GM10266 (cell line): ENCODE results near the gene OR56A4.

Source experiments
- DNase-seq: peaks from one replicate; pipeline ENCODE4 v3.0.0; 2012; ENCODE audit errors: extremely low spot score
- TF ChIP-seq, protein P1 (sequence below): IDR thresholded peaks from 2 replicates; pipeline ENCODE4 v1.5.1; 2012; ENCODE audit warnings: mild to moderate bottlenecking, low read depth; ENCODE audit not compliant: control insufficient read depth, insufficient read depth; ENCODE audit errors: missing control alignments

OR56A4 gene

DNA sequence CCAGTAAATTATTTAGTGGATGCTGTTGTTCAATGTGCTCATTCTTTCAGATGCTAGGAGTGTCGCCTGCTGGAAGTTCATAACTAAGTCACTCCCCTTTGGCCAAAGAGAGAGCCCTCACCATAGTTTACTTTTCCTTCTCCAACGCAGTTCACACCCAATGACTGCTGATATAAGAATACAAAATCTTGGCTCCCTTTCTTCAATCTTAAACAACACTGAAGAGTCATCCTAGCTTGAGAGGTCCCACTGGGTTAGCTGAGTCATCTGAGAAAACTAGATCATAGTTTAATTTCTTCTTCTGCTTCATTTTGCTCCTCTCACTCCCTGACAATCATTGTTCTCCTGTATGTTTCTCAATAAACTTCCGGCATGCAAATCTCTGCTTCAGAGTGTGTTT, 14.6 kb downstream of the OR56A4 start:
- TF ChIP-seq, protein P1, sequence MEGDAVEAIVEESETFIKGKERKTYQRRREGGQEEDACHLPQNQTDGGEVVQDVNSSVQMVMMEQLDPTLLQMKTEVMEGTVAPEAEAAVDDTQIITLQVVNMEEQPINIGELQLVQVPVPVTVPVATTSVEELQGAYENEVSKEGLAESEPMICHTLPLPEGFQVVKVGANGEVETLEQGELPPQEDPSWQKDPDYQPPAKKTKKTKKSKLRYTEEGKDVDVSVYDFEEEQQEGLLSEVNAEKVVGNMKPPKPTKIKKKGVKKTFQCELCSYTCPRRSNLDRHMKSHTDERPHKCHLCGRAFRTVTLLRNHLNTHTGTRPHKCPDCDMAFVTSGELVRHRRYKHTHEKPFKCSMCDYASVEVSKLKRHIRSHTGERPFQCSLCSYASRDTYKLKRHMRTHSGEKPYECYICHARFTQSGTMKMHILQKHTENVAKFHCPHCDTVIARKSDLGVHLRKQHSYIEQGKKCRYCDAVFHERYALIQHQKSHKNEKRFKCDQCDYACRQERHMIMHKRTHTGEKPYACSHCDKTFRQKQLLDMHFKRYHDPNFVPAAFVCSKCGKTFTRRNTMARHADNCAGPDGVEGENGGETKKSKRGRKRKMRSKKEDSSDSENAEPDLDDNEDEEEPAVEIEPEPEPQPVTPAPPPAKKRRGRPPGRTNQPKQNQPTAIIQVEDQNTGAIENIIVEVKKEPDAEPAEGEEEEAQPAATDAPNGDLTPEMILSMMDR: no peak
- no peak for DNase-seq

DNA sequence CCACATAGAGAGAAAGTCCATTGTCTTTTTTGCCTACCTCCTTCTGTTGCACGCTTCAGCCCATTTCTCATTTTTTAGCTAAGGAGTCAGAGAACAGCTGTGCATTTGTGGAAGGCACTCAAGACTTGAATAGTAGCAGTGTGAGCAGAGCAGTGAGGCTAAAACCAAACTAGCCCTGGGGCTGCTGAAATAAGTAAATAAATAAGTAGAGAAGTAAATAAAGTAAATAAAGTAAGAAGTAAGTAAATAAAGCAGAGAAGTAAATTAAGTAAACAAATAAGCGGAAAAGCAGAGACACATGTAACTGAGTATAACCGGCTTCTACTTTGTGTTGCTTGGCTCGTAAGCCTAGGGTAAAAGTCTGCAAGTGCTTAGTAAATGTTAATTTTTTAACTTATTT, 17.5 kb downstream of the OR56A4 start:
- TF ChIP-seq, protein P1: no peak
- DNase-seq: no peak

DNA sequence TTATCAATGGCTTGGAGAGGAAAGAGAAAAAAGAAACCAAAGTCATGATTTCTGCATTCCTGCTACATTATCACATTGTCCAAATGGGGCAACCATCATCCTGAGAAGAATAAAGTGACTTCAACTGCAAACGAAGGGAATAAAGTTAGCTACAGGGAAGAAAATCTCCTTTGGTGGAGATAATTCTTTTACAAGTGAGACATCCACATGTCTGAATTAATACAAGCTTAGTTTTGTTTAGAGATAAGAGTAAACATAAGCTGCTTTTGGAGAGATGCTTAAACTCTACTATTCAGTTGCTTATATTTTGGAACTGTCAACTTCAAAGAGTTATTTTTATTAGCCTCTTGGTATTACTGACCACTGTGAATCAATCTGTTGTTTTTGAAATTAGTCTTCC, 19.9 kb downstream of the OR56A4 start, which contains the start of gene OR52L1:
TSS of gene OR52L1 (minus strand) at position 101 of the 400 bp plus-strand sequence. CDS start at position 46, 55 bp downstream.
- TF ChIP-seq, protein P1: no peak
- DNase-seq: no peak

DNA sequence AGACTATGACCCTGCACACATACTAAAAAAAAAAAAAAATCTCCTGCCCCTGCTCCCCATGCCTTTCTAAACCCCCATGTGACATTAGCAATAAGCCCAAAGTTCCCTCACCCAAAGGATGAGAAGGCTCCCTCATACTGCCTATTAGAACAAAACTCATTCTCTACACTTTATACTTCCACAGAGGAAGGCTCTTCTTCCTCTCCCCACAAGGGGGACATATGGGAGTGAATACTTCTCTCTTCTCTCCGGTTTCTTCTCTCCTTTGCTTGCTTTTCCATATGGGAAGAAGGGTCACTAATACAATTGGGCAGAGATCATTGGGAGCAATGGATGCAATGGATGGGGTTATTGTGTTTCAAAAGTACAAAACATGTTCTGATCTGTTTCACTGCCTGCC, 23.3 kb downstream of the OR56A4 start:
- no peak for DNase-seq
- TF ChIP-seq, protein P1: no peak

DNA sequence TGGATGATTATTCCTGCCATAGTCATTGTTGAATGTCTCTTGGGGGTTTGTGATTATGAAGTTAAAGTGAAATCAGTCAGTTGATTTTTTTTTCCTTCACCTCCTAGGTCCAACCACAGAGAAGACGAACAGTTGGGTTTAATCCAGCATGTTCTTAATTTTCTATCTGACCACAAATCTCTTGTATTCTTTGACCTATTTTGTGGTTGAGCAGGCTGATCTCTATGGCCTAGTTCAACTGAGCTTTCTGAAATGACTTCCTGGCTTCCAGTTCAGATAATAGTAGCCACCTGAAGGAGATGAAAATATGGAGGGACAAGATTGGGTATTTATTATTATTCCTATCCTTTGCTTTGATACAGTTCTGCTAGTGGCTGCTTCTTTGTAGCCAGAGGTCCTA, 33.2 kb downstream of the OR56A4 start:
- TF ChIP-seq, protein P1: no peak
- no peak for DNase-seq

DNA sequence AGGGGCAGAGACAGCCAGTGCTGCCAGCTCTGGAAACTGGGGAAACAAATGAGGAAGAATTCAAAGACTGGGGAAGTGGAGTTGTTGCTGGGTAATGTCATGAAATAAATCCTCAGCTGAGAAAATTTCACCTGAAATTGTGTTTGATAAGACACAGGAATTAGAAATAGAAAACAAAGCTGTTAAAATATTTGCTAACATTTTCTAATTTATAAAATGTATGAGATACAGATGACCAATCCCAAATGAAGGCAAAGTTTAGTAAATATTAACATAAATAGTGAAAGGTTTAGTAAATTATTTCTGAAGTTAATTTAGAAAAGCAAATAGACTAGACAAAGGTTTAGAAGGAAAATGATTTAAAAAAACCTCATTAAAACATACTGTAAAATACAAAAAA, 38.4 kb downstream of the OR56A4 start, which contains the start of gene OR56A5:
TSS of gene OR56A5 (minus strand) at position 101 of the 400 bp plus-strand sequence. CDS start at position 101, 0 bp downstream.
- TF ChIP-seq, protein P1: no peak
- DNase-seq: no peak

DNA sequence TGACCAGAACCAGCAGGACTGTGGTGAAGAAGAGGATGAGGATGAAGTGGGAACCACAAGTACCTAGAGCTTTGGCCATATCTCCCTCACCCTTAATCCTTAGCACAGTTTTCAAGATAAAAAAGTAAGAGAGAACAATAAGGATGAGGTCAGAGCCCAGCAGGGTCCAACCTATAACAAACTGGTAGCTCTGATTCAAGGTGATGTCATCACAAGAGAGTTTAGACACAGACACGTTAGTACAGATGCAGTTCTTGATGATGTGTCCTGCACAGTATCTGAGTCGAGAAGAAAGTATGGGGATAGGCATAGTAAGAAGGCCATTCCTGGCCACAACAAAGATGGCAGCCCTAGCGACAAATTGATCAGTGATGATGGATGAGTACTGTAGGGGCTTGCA, 39.0 kb downstream of the OR56A4 start:
- DNase-seq: no peak
- TF ChIP-seq, protein P1: no peak
